ENCODE data around the gene NUCKS1.
"Not testable (repeated sequence)": the region's sequence is repeated elsewhere in the genome, so short reads cannot be mapped to it uniquely, and the experiment has no call there.

NUCKS1 gene

GRCh38 chr1:205726619-205727125, 23.3 kb downstream of the NUCKS1 start:
- DNase-seq, result no peak

GRCh38 chr1:205725514-205725913, 24.5 kb downstream of the NUCKS1 start:
- DNase-seq, result no peak

DNA sequence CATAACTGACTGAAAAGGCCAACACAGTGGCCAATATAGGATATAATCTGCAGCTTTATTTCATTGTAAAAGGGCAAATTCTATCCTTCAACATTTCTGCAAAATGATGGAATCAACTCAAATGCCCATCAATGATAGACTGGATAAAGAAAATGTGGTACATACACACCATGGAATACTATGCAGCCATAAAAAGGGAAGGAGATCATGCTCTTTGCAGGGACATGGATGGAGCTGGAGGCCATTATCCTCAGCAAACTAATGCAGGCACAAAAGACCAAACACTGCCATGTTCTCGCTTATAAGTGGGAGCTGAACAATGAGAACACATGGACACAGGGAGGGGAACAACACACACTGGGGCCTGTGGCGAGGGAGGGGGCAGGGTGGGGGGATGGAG, 29.2 kb downstream of the NUCKS1 start:
- DNase-seq, result not testable (repeated sequence)

DNA sequence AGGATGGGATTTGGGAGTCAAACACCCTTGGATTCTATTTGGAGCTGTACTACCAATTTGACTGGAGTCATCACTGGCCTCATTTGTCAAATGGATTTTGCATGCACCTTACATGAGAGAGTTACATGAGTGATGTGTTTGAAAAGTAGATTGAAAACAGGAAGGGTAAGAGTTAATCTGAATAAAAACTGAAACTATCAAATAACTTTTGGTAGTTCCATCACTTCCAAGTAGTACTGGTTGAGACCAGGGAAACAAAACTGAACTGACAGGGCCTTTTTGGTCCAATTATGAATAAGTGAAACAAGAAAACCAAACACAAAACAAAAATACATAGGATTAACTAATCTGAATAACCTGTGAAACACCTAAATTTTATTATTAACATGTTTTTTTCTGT, 30.2 kb downstream of the NUCKS1 start:
- DNase-seq, result no peak

DNA sequence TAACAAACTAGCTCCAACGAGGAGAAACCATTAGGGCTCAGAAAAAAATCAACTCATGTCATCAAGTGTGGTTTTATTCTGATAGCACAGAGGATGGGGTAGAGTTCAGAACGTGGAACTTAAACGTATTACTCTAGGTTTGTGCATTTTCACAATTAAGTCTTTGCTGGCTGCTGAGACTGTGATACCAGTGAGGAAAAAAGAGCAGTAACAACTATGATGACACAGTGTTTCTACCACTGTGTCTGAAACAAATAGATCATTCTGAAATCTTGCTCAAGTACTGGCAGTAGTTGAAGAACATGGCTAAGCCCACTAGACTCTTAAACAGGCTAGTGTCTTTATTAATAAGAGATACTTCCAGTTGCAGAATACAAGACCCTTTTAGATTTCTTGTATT, 31.0 kb downstream of the NUCKS1 start:
- no peak for DNase-seq

DNA sequence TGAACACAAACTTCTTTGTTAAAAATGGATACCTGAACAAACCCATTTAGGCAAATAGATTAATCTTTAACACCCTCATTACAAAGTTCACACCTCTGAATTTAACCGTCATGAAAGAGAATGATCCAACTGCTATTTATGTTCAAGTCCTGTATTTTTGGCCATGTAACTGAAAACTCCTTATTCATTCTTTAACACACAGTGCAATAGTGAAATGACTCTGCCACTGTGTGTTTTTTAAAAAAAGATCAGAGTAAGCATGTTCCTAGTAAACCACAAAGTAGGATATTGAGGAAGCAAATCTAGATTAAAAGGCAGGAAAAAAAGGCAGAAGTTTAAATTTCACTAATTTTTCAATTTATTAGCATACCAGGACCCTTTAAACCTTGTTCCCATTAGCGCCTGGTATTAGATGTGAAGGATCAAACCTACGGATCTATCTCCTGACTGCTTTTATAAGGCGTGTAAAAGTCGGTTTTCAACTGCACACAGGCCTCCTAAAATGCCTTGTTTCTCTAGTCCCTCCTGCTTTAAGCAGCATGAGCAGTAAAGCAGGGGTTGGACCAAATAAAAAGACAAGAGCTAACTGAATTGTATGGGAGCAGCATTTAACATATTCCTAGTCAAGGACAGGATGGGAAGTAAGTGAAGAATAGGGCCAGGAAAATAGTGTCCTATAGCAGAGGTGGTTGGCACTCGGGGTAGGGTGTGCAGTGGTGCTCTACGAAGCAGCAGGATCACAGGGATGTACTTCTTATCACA, 33.4 kb downstream of the NUCKS1 start:
- DNase-seq, result no peak

- no peak for DNase-seq
Measured at GRCh38 chr1:205715628-205716027, 34.4 kb downstream of the NUCKS1 start.

- DNase-seq, result no peak
Measured at GRCh38 chr1:205714906-205715246, 35.1 kb downstream of the NUCKS1 start.

DNA sequence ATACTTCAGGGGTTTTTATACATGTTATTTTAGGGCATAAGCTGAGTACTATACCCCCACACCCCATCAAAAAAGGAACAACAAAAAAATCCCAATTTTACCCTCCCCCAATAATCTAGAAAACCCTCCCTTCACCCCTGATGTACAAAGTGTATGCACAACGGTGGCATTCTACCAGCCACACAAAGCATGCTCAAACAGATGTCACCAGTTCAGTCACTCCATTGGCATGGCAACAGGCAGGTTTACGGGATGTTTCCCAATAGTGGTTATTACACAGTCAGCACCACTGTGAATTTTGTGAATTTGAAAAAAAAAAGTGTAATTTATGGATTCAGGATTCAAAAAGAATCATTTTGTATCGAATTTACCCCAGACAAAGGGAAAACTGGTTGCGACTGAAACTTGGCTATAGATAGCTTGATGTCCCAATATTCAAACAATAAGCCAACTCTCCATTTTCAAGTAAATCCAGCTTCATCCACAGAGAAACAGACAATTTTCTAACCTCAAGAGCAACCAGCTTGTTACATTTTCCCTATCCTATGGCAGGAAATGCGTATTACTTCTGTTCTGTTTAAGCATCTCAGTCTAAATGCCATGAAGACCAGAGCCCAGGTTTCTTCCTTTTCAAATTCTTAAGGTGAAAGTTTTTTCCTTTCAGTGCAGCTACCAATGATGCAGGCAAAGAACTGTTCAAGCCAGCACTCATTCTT, 35.6 kb downstream of the NUCKS1 start:
- DNase-seq, result no peak

GRCh38 chr1:205711105-205712048, 38.6 kb downstream of the NUCKS1 start:
- peak; percentile 36 for DNase-seq

DNA sequence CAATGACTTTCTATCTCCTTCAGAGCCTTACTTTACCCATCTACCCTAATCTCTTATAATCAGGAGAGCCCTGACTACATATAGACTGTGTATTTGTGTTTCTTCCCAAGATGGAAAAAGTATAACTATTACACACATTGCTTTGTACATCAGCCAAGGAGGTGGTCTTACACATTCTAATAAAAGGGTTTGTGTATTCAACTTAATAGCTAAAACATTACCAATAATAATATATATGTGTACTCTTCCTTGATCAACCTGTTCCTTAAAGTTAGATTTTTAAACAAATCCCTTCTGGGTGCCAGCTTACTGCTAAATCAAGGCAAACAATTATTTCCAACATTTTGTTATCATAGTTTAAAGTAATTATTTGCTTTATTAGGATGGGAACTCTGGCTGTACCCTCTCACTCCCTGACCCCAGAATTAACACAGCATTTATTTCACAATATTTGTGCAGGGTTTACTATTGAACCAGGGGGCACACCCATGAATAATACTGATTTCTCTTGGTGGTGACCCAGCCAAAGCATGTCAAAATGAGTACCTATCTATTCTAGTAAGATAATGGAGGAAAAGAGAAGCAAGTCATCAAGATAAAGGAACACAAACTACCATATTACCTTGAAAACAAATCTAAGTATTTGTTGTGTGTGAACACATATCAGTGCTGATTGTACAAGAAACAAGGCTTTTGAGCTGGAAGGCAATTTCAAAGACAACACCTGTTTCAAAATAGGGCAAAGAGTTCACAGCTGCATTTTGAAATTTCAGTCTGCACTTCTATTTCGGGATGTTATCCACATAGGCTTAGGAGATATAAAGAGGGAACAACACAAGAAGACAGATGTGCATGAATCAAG, 39.5 kb downstream of the NUCKS1 start:
- DNase-seq, result no peak

DNA sequence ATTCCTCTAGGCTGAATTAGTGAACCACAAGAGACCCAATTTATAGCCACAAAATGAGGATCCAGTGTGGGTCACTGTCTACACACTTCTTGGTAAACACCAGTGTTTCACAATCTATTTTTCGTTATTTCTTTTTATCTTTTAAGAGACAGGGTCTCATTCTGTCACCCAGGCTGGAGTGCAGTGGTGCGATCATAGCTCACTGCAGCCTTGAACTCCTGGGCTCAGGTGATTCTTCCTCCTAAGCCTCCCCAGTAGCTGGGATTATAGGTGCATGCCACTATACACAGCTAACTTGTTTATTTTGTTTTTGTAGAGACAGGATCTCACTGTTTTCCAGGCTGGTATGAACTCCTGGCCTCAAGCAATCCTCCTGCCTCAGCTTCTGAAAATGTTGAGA, 40.3 kb downstream of the NUCKS1 start:
- no peak for DNase-seq

DNA sequence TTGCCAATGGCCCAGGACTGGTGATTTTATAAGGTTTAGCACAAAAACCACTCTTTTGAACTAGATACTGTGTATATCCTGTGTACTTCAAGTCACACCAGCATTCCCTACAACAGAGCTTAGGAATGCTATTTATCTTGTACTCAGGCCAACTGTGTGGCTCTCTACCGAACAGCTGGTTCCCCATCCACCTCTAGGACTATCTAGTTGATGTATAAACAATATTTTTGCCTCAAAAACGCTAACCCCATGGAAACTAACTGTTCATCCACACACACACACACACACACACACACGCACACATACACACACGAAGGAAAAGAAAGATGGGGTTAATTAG, 41.0 kb downstream of the NUCKS1 start:
- DNase-seq, result no peak

GRCh38 chr1:205706601-205707502, 43.1 kb downstream of the NUCKS1 start:
- no peak for DNase-seq

DNA sequence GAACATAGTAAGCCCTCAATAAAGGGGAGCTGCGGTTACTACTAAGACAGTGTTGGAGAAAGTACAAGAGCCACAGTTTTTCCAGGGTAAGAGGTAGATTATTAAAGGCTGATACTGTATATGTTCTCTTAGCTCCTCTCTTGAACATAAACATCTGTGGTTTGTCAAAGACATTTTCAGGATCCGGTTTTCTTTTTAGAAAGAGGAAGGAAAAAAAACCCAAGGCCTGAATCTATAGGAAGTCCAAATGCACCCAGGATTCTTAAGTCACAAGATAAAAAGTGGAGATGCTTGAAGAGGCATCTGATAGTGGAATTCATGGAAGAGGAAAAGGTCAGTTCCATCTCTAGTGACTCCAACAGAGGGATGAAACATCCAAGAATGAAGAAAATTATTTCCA, 45.1 kb downstream of the NUCKS1 start:
- DNase-seq, result no peak

GRCh38 chr1:205703072-205703471, 46.9 kb downstream of the NUCKS1 start:
- no peak for DNase-seq

DNA sequence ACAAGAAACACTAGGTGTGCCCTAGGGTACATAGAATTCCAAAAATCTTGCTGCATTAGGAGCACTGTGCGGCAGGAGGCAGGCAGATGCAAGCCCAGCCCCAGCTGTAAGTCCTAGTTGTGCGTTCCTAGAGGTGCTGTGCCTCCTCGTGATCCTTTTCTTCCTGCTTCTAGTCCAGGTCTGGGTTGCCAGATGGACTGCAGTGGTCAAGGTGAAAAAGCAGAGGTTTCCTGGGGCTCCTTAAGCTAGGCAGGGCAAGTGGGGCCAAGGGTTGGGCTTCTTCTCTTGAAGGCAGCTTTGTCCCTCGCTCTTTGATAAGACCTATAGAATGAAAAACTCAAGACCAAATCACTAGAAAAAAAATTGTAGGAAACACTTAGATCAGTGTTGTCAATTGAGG, 48.1 kb downstream of the NUCKS1 start:
- no peak for DNase-seq

- no peak for DNase-seq
Measured at GRCh38 chr1:205701420-205701819, 48.6 kb downstream of the NUCKS1 start.

GRCh38 chr1:205700865-205701401, 49.0 kb downstream of the NUCKS1 start:
- DNase-seq, result no peak

DNA sequence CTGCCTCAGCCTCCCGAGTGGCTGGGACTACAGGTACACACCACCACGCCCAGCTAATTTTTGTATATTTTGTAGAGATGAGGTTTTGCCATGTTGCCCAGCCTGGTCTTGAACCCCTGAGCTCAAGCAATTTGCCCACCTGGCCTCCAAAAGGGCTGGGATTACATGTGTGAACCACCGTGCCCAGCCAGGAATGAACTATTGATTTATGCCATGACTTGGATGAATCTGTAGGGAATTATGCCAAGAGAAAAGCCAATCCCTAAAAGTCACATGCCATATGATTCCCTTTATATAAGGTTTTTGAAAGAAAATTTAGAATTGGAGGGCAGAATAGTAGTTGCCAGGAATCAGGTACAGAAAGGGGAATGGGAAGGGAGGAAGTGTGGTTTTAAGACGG, 50.6 kb downstream of the NUCKS1 start:
- DNase-seq, result no peak

GRCh38 chr1:205698921-205699320, 51.1 kb downstream of the NUCKS1 start:
- no peak for DNase-seq

Measured in NCI-H2081 treated with DMSO at 0.1 percent for 48 hours (cell line).